H1 (cell line): ENCODE measurements around the gene DDX41. TPM values are rescaled to one million over a fixed set of nuclear protein-coding genes. Genes with fewer than 3 reads are reported as not detected.
"Not testable (repeated sequence)": the region's sequence is repeated elsewhere in the genome, so short reads cannot be mapped to it uniquely, and the experiment has no call there.

Source experiments
- CTCF ChIA-PET: fragments of 300-600 bp; sonication (Branson Sonifier 250); formaldehyde crosslinking; loops from one replicate; lab custom pipeline; 2021; ENCODE audit not compliant: partially characterized antibody; lab: Charles Lee
- POLR2A ChIA-PET: fragments of 300-600 bp; sonication (Branson Sonifier 250); formaldehyde crosslinking; loops from one replicate; lab custom pipeline; 2021; ENCODE audit warnings: inconsistent platforms; ENCODE audit not compliant: partially characterized antibody; lab: Charles Lee
- DNase-seq, 2 experiments: peaks; one replicate each; pipeline versions ENCODE4 v3.0.0 to v3.0.0-alpha.2; 2010 to 2022; ENCODE audit warnings: low spot score in 2 of 2, low read depth in 1 of 2, mixed read lengths in 1 of 2
- FAIRE-seq: peaks from 2 replicates; lab custom pipeline; 2011; peaks lifted over from hg19 to GRCh38; lab: Jason Lieb, UNC
- H2AFZ ChIP-seq: 2 replicates; pipeline ENCODE4 v1.8.1; 2012; ENCODE audit warnings: low read length, inconsistent platforms
- H2AK5ac ChIP-seq: 2 replicates; pipeline ENCODE4 v1.6.1; 2013; ENCODE audit warnings: low read depth, low read length
- H2BK120ac ChIP-seq: replicated peaks from 2 replicates; pipeline ENCODE3; 2013; ENCODE audit warnings: low read depth, low read length, inconsistent platforms
- H2BK12ac ChIP-seq: 2 replicates; pipeline ENCODE4 v1.6.1; 2013; ENCODE audit warnings: low read depth, low read length
- H2BK15ac ChIP-seq: 2 replicates; pipeline ENCODE4 v1.6.1; 2013; ENCODE audit warnings: low read length
- H2BK20ac ChIP-seq: 2 replicates; pipeline ENCODE4 v1.6.1; 2013; ENCODE audit warnings: low read length
- H2BK5ac ChIP-seq: 2 replicates; pipeline ENCODE4 v1.6.1; 2013; ENCODE audit warnings: low read depth, low read length
- H3K14ac ChIP-seq: 2 replicates; pipeline ENCODE4 v1.6.1; 2013; ENCODE audit warnings: inconsistent platforms; ENCODE audit not compliant: insufficient read length
- H3K18ac ChIP-seq: 2 replicates; pipeline ENCODE4 v1.6.1; 2013; ENCODE audit warnings: low read length; ENCODE audit errors: extremely low read depth
- H3K23ac ChIP-seq: 2 replicates; pipeline ENCODE4 v1.6.1; 2013; ENCODE audit warnings: inconsistent platforms; ENCODE audit not compliant: insufficient read length
- H3K23me2 ChIP-seq: 2 replicates; pipeline ENCODE4 v1.6.1; 2013; ENCODE audit warnings: low read depth, low read length
- H3K27ac ChIP-seq: 2 replicates; pipeline ENCODE4 v1.6.1; 2011; ENCODE audit warnings: low read depth, low read length, inconsistent platforms
- H3K27me3 ChIP-seq, 4 experiments: replicated peaks in 1 of 4; 1 replicate in 1 of 4; 2 replicates in 3 of 4; pipeline versions ENCODE4 v1.6.1 to v1.8.1; 2011 to 2013; ENCODE audit warnings: low read length in 3 of 4, mild to moderate bottlenecking in 3 of 4, inconsistent platforms in 2 of 4, mixed read lengths in 2 of 4, moderate library complexity in 1 of 4; ENCODE audit not compliant: control insufficient read depth in 3 of 4, insufficient read depth in 3 of 4; ENCODE audit errors: extremely low read depth in 1 of 4
- H3K36me3 ChIP-seq, 4 experiments: 2 replicates each; pipeline versions ENCODE4 v1.6.1 to v1.8.1; 2011 to 2013; ENCODE audit warnings: mild to moderate bottlenecking in 4 of 4, low read length in 3 of 4, moderate library complexity in 2 of 4, control low read depth in 1 of 4, inconsistent platforms in 1 of 4; ENCODE audit not compliant: insufficient read depth in 4 of 4, control insufficient read depth in 2 of 4
- H3K4ac ChIP-seq: replicated peaks from 2 replicates; pipeline ENCODE3; 2013; ENCODE audit warnings: low read length, low read depth, mixed read lengths, inconsistent platforms; ENCODE audit not compliant: insufficient read length
- H3K4me1 ChIP-seq, 4 experiments: replicated peaks in 1 of 4; 1 replicate in 1 of 4; 2 replicates in 3 of 4; pipeline versions ENCODE4 v1.6.1 to v1.8.1; 2011 to 2013; ENCODE audit warnings: low read length in 3 of 4, inconsistent platforms in 2 of 4, mixed read lengths in 1 of 4; ENCODE audit not compliant: insufficient read depth in 4 of 4, control insufficient read depth in 3 of 4
- H3K4me2 ChIP-seq, 2 experiments: 2 replicates each; pipeline versions ENCODE4 v1.6.1 to v1.8.1; 2011 to 2013; ENCODE audit warnings: low read depth in 2 of 2, low read length in 2 of 2, control low read depth in 1 of 2, inconsistent platforms in 1 of 2, mild to moderate bottlenecking in 1 of 2; ENCODE audit not compliant: insufficient read depth in 1 of 2
- H3K4me3 ChIP-seq, 4 experiments: fragments of 200-600, 300-600 bp in 1 of 4; sonication (generic), shearing (Covaris generic), sonication (Bioruptor Twin) in 1 of 4; 2 replicates each; pipeline versions ENCODE4 v1.5.1 to v1.8.1; 2011 to 2016; ENCODE audit warnings: low read length in 4 of 4, low read depth in 3 of 4, control low read depth in 2 of 4, inconsistent platforms in 2 of 4, mild to moderate bottlenecking in 2 of 4, mixed read lengths in 1 of 4, moderate library complexity in 1 of 4; ENCODE audit not compliant: insufficient read depth in 2 of 4; ENCODE audit errors: extremely low read depth in 1 of 4
- H3K56ac ChIP-seq: replicated peaks from 2 replicates; pipeline ENCODE3; 2013; ENCODE audit warnings: low read depth, mild to moderate bottlenecking, mixed read lengths, low read length, inconsistent platforms; ENCODE audit not compliant: insufficient read length
- H3K79me1 ChIP-seq: 2 replicates; pipeline ENCODE4 v1.6.1; 2013; ENCODE audit warnings: low read depth, low read length, control low read depth
- H3K79me2 ChIP-seq, 2 experiments: 2 replicates each; pipeline versions ENCODE4 v1.6.1 to v1.8.1; 2012 to 2013; ENCODE audit warnings: low read length in 2 of 2, mild to moderate bottlenecking in 2 of 2, inconsistent platforms in 1 of 2; ENCODE audit not compliant: insufficient read depth in 2 of 2, control insufficient read depth in 1 of 2
- H3K9ac ChIP-seq, 4 experiments: replicated peaks in 1 of 4; 1 replicate in 1 of 4; 2 replicates in 3 of 4; pipeline versions ENCODE4 v1.6.1 to v1.8.1; 2011 to 2013; ENCODE audit warnings: low read depth in 3 of 4, low read length in 3 of 4, control low read depth in 2 of 4, mild to moderate bottlenecking in 2 of 4, moderate library complexity in 2 of 4, inconsistent platforms in 1 of 4; ENCODE audit errors: extremely low read depth in 1 of 4
- H3K9me3 ChIP-seq, 2 experiments: 2 replicates each; pipeline versions ENCODE4 v1.6.1 to v1.8.1; 2012 to 2013; ENCODE audit warnings: mild to moderate bottlenecking in 2 of 2, moderate library complexity in 2 of 2, control low read depth in 1 of 2, inconsistent platforms in 1 of 2, low read depth in 1 of 2, low read length in 1 of 2, mixed read lengths in 1 of 2; ENCODE audit not compliant: insufficient read depth in 2 of 2
- H4K20me1 ChIP-seq, 2 experiments: replicated peaks in 1 of 2; 2 replicates each; pipeline versions ENCODE3 to v1.8.1; 2011 to 2013; ENCODE audit warnings: inconsistent platforms in 2 of 2, low read length in 2 of 2, mild to moderate bottlenecking in 1 of 2; ENCODE audit not compliant: insufficient read depth in 2 of 2, control insufficient read depth in 1 of 2
- H4K5ac ChIP-seq: 2 replicates; pipeline ENCODE4 v1.6.1; 2013; ENCODE audit warnings: low read length, low read depth, mixed read lengths, inconsistent platforms; ENCODE audit not compliant: insufficient read length
- H4K8ac ChIP-seq: 2 replicates; pipeline ENCODE4 v1.8.0; 2013; ENCODE audit warnings: mild to moderate bottlenecking, moderate library complexity, low read length, inconsistent platforms; ENCODE audit not compliant: insufficient read depth; ENCODE audit errors: extremely low read depth
- H4K91ac ChIP-seq: replicated peaks from 2 replicates; pipeline ENCODE3; 2013; ENCODE audit warnings: low read length, mixed read lengths, inconsistent platforms; ENCODE audit not compliant: insufficient read length
- WGBS, 2 experiments: shearing (Covaris generic) in 1 of 2; methylation state at CpG; one replicate each; pipeline versions ENCODE4 v1.1.6 to v1.1.7; 2013 to 2015; ENCODE audit warnings: low lambda C conversion rate in 2 of 2, mixed read lengths in 2 of 2, inconsistent platforms in 1 of 2, low coverage in 1 of 2, missing lambda C conversion rate in 1 of 2; ENCODE audit not compliant: insufficient replicate concordance in 2 of 2, insufficient coverage in 1 of 2, insufficient read length in 1 of 2; ENCODE audit errors: extremely low coverage in 1 of 2, missing lambda C conversion rate in 1 of 2; 5-methylcytosine and 5-hydroxymethylcytosine counted together
- polyA plus RNA-seq, 7 experiments: library from polyadenylated mRNA; depleted of rRNA in 3 of 7; stranded (reverse) in 5 of 7; unstranded in 2 of 7; fragments of >200 nt in 5 of 7; fragments of 200-250 nt in 2 of 7; gene quantifications; 1 replicate in 5 of 7; 2 replicates in 1 of 7; 4 replicates in 1 of 7; pipeline versions ENCODE4 v1.2.1 to v1.2.3, GENCODE V29; 2011 to 2013; ENCODE audit warnings: missing spikeins in 2 of 7, mixed read lengths in 2 of 7
- total RNA-seq: library from RNA; stranded (reverse); fragmentation: NEBNext Ultra II Directional; extraction: Animal tissue kit (Norgen Biotek cat#: 25700); gene quantifications from 2 replicates; pipeline ENCODE4 v1.2.1, GENCODE V29; 2021

Gene DDX41
- total and polyA plus RNA-seq, 2 of the 8 experiments (the other 6 are each of a cell fraction or from before 2014, with no cell fraction given) = 102 to 135 TPM

DNA sequence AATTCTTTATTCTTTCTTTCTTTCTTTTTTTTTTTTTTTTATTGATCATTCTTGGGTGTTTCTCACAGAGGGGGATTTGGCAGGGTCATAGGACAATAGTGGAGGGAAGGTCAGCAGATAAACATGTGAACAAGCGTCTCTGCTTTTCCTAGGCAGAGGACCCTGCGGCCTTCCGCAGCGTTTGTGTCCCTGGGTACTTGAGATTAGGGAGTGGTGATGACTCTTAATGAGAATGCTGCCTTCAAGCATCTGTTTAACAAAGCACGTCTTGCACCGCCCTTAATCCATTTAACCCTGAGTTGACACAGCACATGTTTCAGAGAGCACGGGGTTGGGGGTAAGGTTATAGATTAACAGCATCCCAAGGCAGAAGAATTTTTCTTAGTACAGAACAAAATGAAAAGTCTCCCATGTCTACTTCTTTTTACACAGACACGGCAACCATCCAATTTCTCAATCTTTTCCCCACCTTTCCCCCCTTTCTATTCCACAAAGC lies 42.7 kb upstream of the DDX41 start:
- 97% methylated on average over 5 of the region's 8 CpGs; no CpG with 5 or more reads in 1 of the 2 experiments for WGBS, 2 experiments
- H3K4me3 ChIP-seq, DNase-seq, H4K5ac ChIP-seq, H3K14ac ChIP-seq, H4K8ac ChIP-seq, H3K9ac ChIP-seq, H3K36me3 ChIP-seq, H3K4ac ChIP-seq, FAIRE-seq, H3K27me3 ChIP-seq, H3K4me1 ChIP-seq, H2BK12ac ChIP-seq, H2BK120ac ChIP-seq, H2BK5ac ChIP-seq, H2BK15ac ChIP-seq, H3K79me1 ChIP-seq, H4K20me1 ChIP-seq, H4K91ac ChIP-seq, H3K4me2 ChIP-seq, H3K79me2 ChIP-seq, H2AFZ ChIP-seq, H3K18ac ChIP-seq, H2BK20ac ChIP-seq, H3K23ac ChIP-seq, H3K56ac ChIP-seq, H3K23me2 ChIP-seq, H2AK5ac ChIP-seq, H3K27ac ChIP-seq: not testable (repeated sequence)
- POLR2A ChIA-PET = interaction anchor here (1.0 kb wide), 1 partner anchor 36 kb away, joined by 3 read pairs; no protein-coding TSS in a partner anchor
- CTCF ChIA-PET = interaction anchor here (1.5 to 2.6 kb wide), 2 partner anchors 10 to 42 kb away, joined by 3 to 8 read pairs; no protein-coding TSS in a partner anchor
- peaks cover 8 to 12% of the 10 kb centered on the region in 2 experiments for H3K9me3 ChIP-seq
